Tongue (tissue), 2 donors: ENCODE results near the gene FGFR3. TPM values are rescaled to one million over a fixed set of nuclear protein-coding genes. Genes with fewer than 3 reads are reported as not detected.
A peak's percentile ranks its signal among the peaks of the same experiment; 100 is the strongest.
"Not testable (repeated sequence)": the region's sequence is repeated elsewhere in the genome, so short reads cannot be mapped to it uniquely, and the experiment has no call there.

Experiments used
- DNase-seq: peaks from one replicate; pipeline ENCODE4 v3.0.0-alpha.2; 2015
- total RNA-seq: library from RNA; depleted of rRNA; stranded (reverse); fragments of >200 nt; gene quantifications from one replicate; pipeline ENCODE4 v1.2.3, GENCODE V29; 2014

FGFR3 gene
- total RNA-seq, 1 donor from 2014 or later, result 68.0 TPM

- peak; percentile 37 for DNase-seq
These were observed 26.2 kb downstream of the FGFR3 start for GRCh38 chr4:1819284-1819683.

GRCh38 chr4:1819816-1820215 lies 26.7 kb downstream of the FGFR3 start:
- no peak for DNase-seq

GRCh38 chr4:1821679-1822567 lies 28.8 kb downstream of the FGFR3 start:
- DNase-seq, result no peak

- no peak for DNase-seq
These were observed 29.8 kb downstream of the FGFR3 start for GRCh38 chr4:1822568-1823544.

GRCh38 chr4:1823545-1823932 lies 30.4 kb downstream of the FGFR3 start:
- DNase-seq, result no peak

GRCh38 chr4:1824746-1825145 lies 31.7 kb downstream of the FGFR3 start:
- no peak for DNase-seq

GRCh38 chr4:1825326-1825725 lies 32.2 kb downstream of the FGFR3 start:
- DNase-seq, result no peak

- DNase-seq, result no peak
These were observed 33.6 kb downstream of the FGFR3 start for GRCh38 chr4:1826531-1827350.

- DNase-seq, result no peak
These were observed 37.1 kb downstream of the FGFR3 start for GRCh38 chr4:1830234-1830633.

- DNase-seq, result no peak
These were observed 37.6 kb downstream of the FGFR3 start for GRCh38 chr4:1830642-1831228.

- DNase-seq, result no peak
These were observed 38.2 kb downstream of the FGFR3 start for GRCh38 chr4:1831331-1831730.

- DNase-seq, result no peak
These were observed 39.6 kb downstream of the FGFR3 start for GRCh38 chr4:1832690-1833089.

GRCh38 chr4:1833307-1834046 lies 40.4 kb downstream of the FGFR3 start:
- DNase-seq, result no peak

- no peak for DNase-seq
These were observed 41.1 kb downstream of the FGFR3 start for GRCh38 chr4:1834047-1834775.

GRCh38 chr4:1835836-1836235 lies 42.7 kb downstream of the FGFR3 start:
- not testable (repeated sequence) for DNase-seq

GRCh38 chr4:1836650-1837049 lies 43.6 kb downstream of the FGFR3 start:
- no peak for DNase-seq

- no peak for DNase-seq
These were observed 44.0 kb downstream of the FGFR3 start for GRCh38 chr4:1837069-1837468.

GRCh38 chr4:1839282-1839681 lies 46.2 kb downstream of the FGFR3 start:
- no peak for DNase-seq

GRCh38 chr4:1841201-1841886 lies 48.3 kb downstream of the FGFR3 start:
- DNase-seq, result no peak

- no peak for DNase-seq
These were observed 48.8 kb downstream of the FGFR3 start for GRCh38 chr4:1841887-1842210.
